H9 (cell line): ENCODE results near the gene GTF2E1. TPM values are rescaled to one million over a fixed set of nuclear protein-coding genes. Genes with fewer than 3 reads are reported as not detected.

Experiments used
- DNase-seq: peaks from one replicate; pipeline ENCODE4 v3.0.0-alpha.2; 2017
- H2AFZ ChIP-seq: one replicate; pipeline ENCODE4 v1.6.1; 2013; ENCODE audit warnings: mild to moderate bottlenecking, low read length, control low read depth, moderate library complexity
- H2AK5ac ChIP-seq: 2 replicates; pipeline ENCODE4 v1.6.1; 2013; ENCODE audit warnings: low read length, control low read depth, mixed read lengths; ENCODE audit not compliant: insufficient read length
- H2BK120ac ChIP-seq: one replicate; pipeline ENCODE4 v1.6.1; 2013; ENCODE audit warnings: low read depth, mild to moderate bottlenecking, low read length, control low read depth, inconsistent platforms; ENCODE audit not compliant: poor library complexity, severe bottlenecking
- H2BK12ac ChIP-seq: 2 replicates; pipeline ENCODE4 v1.6.1; 2013; ENCODE audit warnings: low read length, control low read depth, mixed read lengths, low read depth; ENCODE audit not compliant: insufficient read length
- H2BK15ac ChIP-seq: 2 replicates; pipeline ENCODE4 v1.6.1; 2013; ENCODE audit warnings: low read depth, low read length, control low read depth
- H2BK20ac ChIP-seq: one replicate; pipeline ENCODE4 v1.6.1; 2013; ENCODE audit warnings: low read depth, mild to moderate bottlenecking, low read length, control low read depth, inconsistent platforms; ENCODE audit not compliant: poor library complexity, severe bottlenecking
- H2BK5ac ChIP-seq: 2 replicates; pipeline ENCODE4 v1.6.1; 2013; ENCODE audit warnings: low read length, control low read depth, mixed read lengths; ENCODE audit not compliant: insufficient read length
- H3K14ac ChIP-seq: 2 replicates; pipeline ENCODE4 v1.6.1; 2013; ENCODE audit warnings: low read length, control low read depth; ENCODE audit not compliant: insufficient read depth
- H3K18ac ChIP-seq: 2 replicates; pipeline ENCODE4 v1.6.1; 2013; ENCODE audit warnings: low read depth, mild to moderate bottlenecking, mixed read lengths, low read length, control low read depth; ENCODE audit not compliant: insufficient read length
- H3K23ac ChIP-seq: 2 replicates; pipeline ENCODE4 v1.6.1; 2013; ENCODE audit warnings: low read length, control low read depth, mixed read lengths, low read depth; ENCODE audit not compliant: insufficient read length
- H3K23me2 ChIP-seq: 2 replicates; pipeline ENCODE4 v1.6.1; 2013; ENCODE audit warnings: low read depth, mild to moderate bottlenecking, mixed read lengths, low read length, control low read depth; ENCODE audit not compliant: insufficient read length, poor library complexity, severe bottlenecking
- H3K27ac ChIP-seq: 2 replicates; pipeline ENCODE4 v1.5.1; 2013; ENCODE audit warnings: low read length, control low read depth, mixed read lengths, low read depth; ENCODE audit not compliant: insufficient read length
- H3K27me3 ChIP-seq: 2 replicates; pipeline ENCODE4 v1.6.1; 2013; ENCODE audit warnings: low read length, control low read depth, inconsistent platforms; ENCODE audit not compliant: insufficient read depth
- H3K4ac ChIP-seq: 2 replicates; pipeline ENCODE4 v1.6.1; 2013; ENCODE audit warnings: low read depth, mild to moderate bottlenecking, control low read depth, inconsistent platforms, low read length, moderate library complexity
- H3K4me1 ChIP-seq: 2 replicates; pipeline ENCODE4 v1.6.1; 2013; ENCODE audit warnings: low read length, control low read depth, inconsistent platforms; ENCODE audit not compliant: insufficient read depth
- H3K4me2 ChIP-seq: 2 replicates; pipeline ENCODE4 v1.6.1; 2013; ENCODE audit warnings: low read length, control low read depth, mixed read lengths; ENCODE audit not compliant: insufficient read length, insufficient read depth
- H3K56ac ChIP-seq: 2 replicates; pipeline ENCODE4 v1.6.1; 2013; ENCODE audit warnings: low read depth, mild to moderate bottlenecking, mixed read lengths, low read length, control low read depth; ENCODE audit not compliant: insufficient read length
- H3K79me1 ChIP-seq: 2 replicates; pipeline ENCODE4 v1.6.1; 2013; ENCODE audit warnings: low read depth, mild to moderate bottlenecking, moderate library complexity, low read length, control low read depth, inconsistent platforms; ENCODE audit not compliant: insufficient read depth, poor library complexity, severe bottlenecking
- H3K79me2 ChIP-seq: 2 replicates; pipeline ENCODE4 v1.6.1; 2013; ENCODE audit warnings: low read length, control low read depth, inconsistent platforms; ENCODE audit not compliant: insufficient read depth
- H3K9ac ChIP-seq: 2 replicates; pipeline ENCODE4 v1.6.1; 2013; ENCODE audit warnings: low read length, control low read depth, mixed read lengths; ENCODE audit not compliant: insufficient read length; ENCODE audit errors: extremely low read depth
- H3K9me3 ChIP-seq: one replicate; pipeline ENCODE4 v1.6.1; 2013; ENCODE audit warnings: low read depth, low read length, inconsistent platforms; ENCODE audit not compliant: control insufficient read depth
- H3T11ph ChIP-seq: one replicate; pipeline ENCODE4 v1.6.1; 2013; ENCODE audit warnings: mild to moderate bottlenecking, low read length, control low read depth, inconsistent platforms
- H4K20me1 ChIP-seq: one replicate; pipeline ENCODE4 v1.6.1; 2013; ENCODE audit not compliant: control insufficient read depth, insufficient read length, insufficient read depth
- H4K5ac ChIP-seq: 2 replicates; pipeline ENCODE4 v1.6.1; 2013; ENCODE audit warnings: low read depth, mild to moderate bottlenecking, mixed read lengths, low read length, control low read depth; ENCODE audit not compliant: insufficient read length
- H4K8ac ChIP-seq: replicated peaks from 2 replicates; pipeline ENCODE4 v1.6.1; 2013; ENCODE audit warnings: low read length, control low read depth, mixed read lengths, low read depth; ENCODE audit not compliant: insufficient read length
- H4K91ac ChIP-seq: 2 replicates; pipeline ENCODE4 v1.6.1; 2013; ENCODE audit warnings: low read depth, mild to moderate bottlenecking, moderate library complexity, mixed read lengths, low read length, control low read depth; ENCODE audit not compliant: insufficient read length
- H3K27ac Mint-ChIP-seq, 3 experiments: 2 replicates in 2 of 3; 3 replicates in 1 of 3; pipeline ENCODE4 v1.8.0; 2020 to 2021; ENCODE audit warnings: mixed read lengths in 3 of 3, mild to moderate bottlenecking in 1 of 3, moderate library complexity in 1 of 3
- H3K27me3 Mint-ChIP-seq: 2 replicates; pipeline ENCODE4 v1.8.0; 2021; ENCODE audit warnings: low read depth, mild to moderate bottlenecking, moderate library complexity, mixed read lengths
- H3K36me3 Mint-ChIP-seq, 3 experiments: 2 replicates in 2 of 3; 3 replicates in 1 of 3; pipeline ENCODE4 v1.8.0; 2020 to 2021; ENCODE audit warnings: low read depth in 3 of 3, mixed read lengths in 3 of 3; ENCODE audit not compliant: insufficient read depth in 1 of 3
- H3K4me1 Mint-ChIP-seq, 2 experiments: 2 replicates each; pipeline ENCODE4 v1.8.0; 2020; ENCODE audit warnings: mixed read lengths in 2 of 2
- H3K4me3 Mint-ChIP-seq, 2 experiments: 2 replicates in 1 of 2; 3 replicates in 1 of 2; pipeline ENCODE4 v1.8.0; 2020 to 2021; ENCODE audit warnings: mild to moderate bottlenecking in 2 of 2, mixed read lengths in 2 of 2, moderate library complexity in 1 of 2
- H3K9me3 Mint-ChIP-seq, 2 experiments: 2 replicates in 1 of 2; 3 replicates in 1 of 2; pipeline ENCODE4 v1.8.0; 2020; ENCODE audit warnings: mild to moderate bottlenecking in 2 of 2, mixed read lengths in 2 of 2, moderate library complexity in 1 of 2
- CTCF ChIP-seq: fragments of 200-600 bp; sonication (generic); conservative IDR thresholded peaks from 3 replicates; pipeline ENCODE4 v1.8.0; 2021; ENCODE audit warnings: antibody characterized with exemption, mild to moderate bottlenecking
- WGBS: extraction: QIAGEN DNeasy Blood & Tissue Kit; methylation state at CpG from one replicate; pipeline ENCODE4 v1.1.7; 2013; ENCODE audit warnings: missing lambda C conversion rate, low lambda C conversion rate, mixed read lengths; ENCODE audit not compliant: insufficient read length; ENCODE audit errors: extremely low coverage; 5-methylcytosine and 5-hydroxymethylcytosine counted together
- total RNA-seq: library from RNA; stranded (reverse); gene quantifications from 2 replicates; pipeline ENCODE4 v1.2.1, GENCODE V29; 2021

GTF2E1 gene
- total RNA-seq, 1 experiment from 2014 or later, result 88.8 TPM

GRCh38 chr3:120795017-120795648, 52.6 kb downstream of the GTF2E1 start:
- peak; percentile 81 for DNase-seq
- Histone ChIP-seq H3K9ac (no peak overlapping the region), H3K23ac (no peak overlapping the region), H2BK12ac (no peak overlapping the region), H3K9me3 (no peaks in the 10 kb centered on the region), H3K4ac (no peak overlapping the region), H3K56ac (no peak overlapping the region), H2AFZ (no peak overlapping the region), H3K27me3 (no peaks in the 10 kb centered on the region), H2BK20ac (no peak overlapping the region), H2BK5ac (no peak overlapping the region), H4K8ac (no peak overlapping the region), H4K20me1 (no peaks in the 10 kb centered on the region), H3K79me2 (no peaks in the 10 kb centered on the region), H3K14ac (no peak overlapping the region), H3K18ac (no peak overlapping the region), H2AK5ac (no peak overlapping the region), H4K5ac (no peak overlapping the region), H3K4me1 (peaks cover 9% of the 10 kb centered on the region), H3K27ac (no peak overlapping the region), H4K91ac (no peak overlapping the region), H2BK120ac (no peak overlapping the region), H3K79me1 (no peaks in the 10 kb centered on the region), H3K23me2 (no peaks in the 10 kb centered on the region), H3K4me2 (no peak overlapping the region), H3T11ph (no peak overlapping the region), H2BK15ac (no peak overlapping the region)
- H3K36me3 Mint-ChIP-seq, result peaks cover 0 to 2% (median 0%) of the 10 kb centered on the region in 3 experiments; a peak in 2 of 7 replicates
- no peaks in the 10 kb centered on the region for H3K27me3 Mint-ChIP-seq
- peak; percentile 94 for TF ChIP-seq CTCF
- H3K4me3 Mint-ChIP-seq, result no peak overlapping the region
- H3K9me3 Mint-ChIP-seq, result no peaks in the 10 kb centered on the region
- WGBS, result no CpG with 5 or more reads among the region's 5 CpGs
- no peak overlapping the region; a peak in 2 of 7 replicates for H3K27ac Mint-ChIP-seq
- peaks cover 48 to 68% of the 10 kb centered on the region in 2 experiments for H3K4me1 Mint-ChIP-seq
